T-cell (primary cell): Measurements from ENCODE around the gene SIRPA. TPM values are rescaled to one million over a fixed set of nuclear protein-coding genes. Genes with fewer than 3 reads are reported as not detected.

Experiments
- ATAC-seq, 4 experiments: fragments of 200-7000 bp in 3 of 4; fragments of 150-1000 bp in 1 of 4; cut with Tn5 transposase; replicated peaks in 1 of 4; 1 replicate in 3 of 4; 2 replicates in 1 of 4; pipeline ENCODE4 v1.10.0; 2021; ENCODE audit warnings: moderate library complexity in 3 of 4, mild to moderate bottlenecking in 2 of 4, moderate number of reproducible peaks in 1 of 4
- CTCF ChIA-PET, 2 donors: fragments of 300-600 bp; sonication (Branson Sonifier 250); formaldehyde crosslinking; loops; one replicate each; lab custom pipeline; 2022; ENCODE audit warnings: antibody characterized with exemption in 2 of 2; lab: Charles Lee
- POLR2A ChIA-PET, 2 donors: fragments of 300-600 bp; sonication (Branson Sonifier 250); formaldehyde crosslinking; loops; one replicate each; lab custom pipeline; 2022; ENCODE audit warnings: antibody characterized with exemption in 2 of 2; lab: Charles Lee
- DNase-seq, 35 experiments: peaks; one replicate each; pipeline versions ENCODE4 v3.0.0 to v3.0.0-alpha.2; 2013 to 2023
- H3K27ac ChIP-seq: one replicate; pipeline ENCODE4 v1.5.1; 2013; ENCODE audit warnings: low read length
- H3K27me3 ChIP-seq, 2 experiments: replicated peaks in 1 of 2; 1 replicate in 1 of 2; 2 replicates in 1 of 2; pipeline versions ENCODE4 v1.6.1 to v1.7.0; 2013; ENCODE audit warnings: low read length in 1 of 2, mixed read lengths in 1 of 2; ENCODE audit not compliant: control insufficient read depth in 2 of 2, insufficient read depth in 2 of 2; ENCODE audit errors: extremely low read depth in 1 of 2
- H3K36me3 ChIP-seq, 2 donors: 1 replicate in 1 of 2; 2 replicates in 1 of 2; pipeline versions ENCODE4 v1.6.1 to v1.7.0; 2013; ENCODE audit warnings: low read length in 1 of 2; ENCODE audit not compliant: control insufficient read depth in 2 of 2, insufficient read depth in 1 of 2; ENCODE audit errors: extremely low read depth in 1 of 2
- H3K4me1 ChIP-seq, 2 experiments: 1 replicate in 1 of 2; 2 replicates in 1 of 2; pipeline versions ENCODE4 v1.6.1 to v1.7.0; 2013; ENCODE audit warnings: low read length in 2 of 2, mixed read lengths in 1 of 2; ENCODE audit not compliant: insufficient read depth in 2 of 2, control insufficient read depth in 1 of 2; ENCODE audit errors: extremely low read depth in 1 of 2
- H3K4me3 ChIP-seq, 2 donors: 1 replicate in 1 of 2; 2 replicates in 1 of 2; pipeline versions ENCODE4 v1.5.1 to v1.7.0; 2013; ENCODE audit warnings: mild to moderate bottlenecking in 2 of 2, low read length in 1 of 2, moderate library complexity in 1 of 2; ENCODE audit not compliant: control insufficient read depth in 1 of 2; ENCODE audit errors: extremely low read depth in 1 of 2
- H3K9me3 ChIP-seq: 2 replicates; pipeline ENCODE4 v1.7.0; 2013
- H3K27ac Mint-ChIP-seq, 2 donors: one replicate each; pipeline ENCODE4 v1.8.0; 2020 to 2021; ENCODE audit warnings: mild to moderate bottlenecking in 2 of 2, mixed read lengths in 2 of 2
- H3K27me3 Mint-ChIP-seq, 2 donors: one replicate each; pipeline ENCODE4 v1.8.0; 2021 to 2022; ENCODE audit warnings: mixed read lengths in 2 of 2
- H3K36me3 Mint-ChIP-seq: one replicate; pipeline ENCODE4 v1.8.0; 2021; ENCODE audit warnings: mixed read lengths
- H3K4me1 Mint-ChIP-seq, 3 donors: one replicate each; pipeline ENCODE4 v1.8.0; 2020 to 2022; ENCODE audit warnings: mixed read lengths in 3 of 3, mild to moderate bottlenecking in 1 of 3
- H3K4me3 Mint-ChIP-seq, 3 donors: one replicate each; pipeline ENCODE4 v1.8.0; 2020 to 2022; ENCODE audit warnings: mild to moderate bottlenecking in 3 of 3, mixed read lengths in 3 of 3, moderate library complexity in 3 of 3
- H3K9me3 Mint-ChIP-seq, 3 donors: one replicate each; pipeline ENCODE4 v1.8.0; 2020 to 2022; ENCODE audit warnings: mixed read lengths in 3 of 3
- WGBS: methylation state at CpG from one replicate; pipeline ENCODE4 v1.1.5; 2013; ENCODE audit warnings: missing lambda C conversion rate; ENCODE audit not compliant: insufficient coverage; 5-methylcytosine and 5-hydroxymethylcytosine counted together
- total RNA-seq, 35 experiments: library from RNA in 6 of 35; stranded (reverse) in 6 of 35; fragments of 120-200 nt in 1 of 35; gene quantifications; one replicate each; pipeline versions ENCODE4 v1.2.1 to v1.2.4 and lab custom pipeline; 2013 to 2026

Gene SIRPA
- total RNA-seq, 5 donors from 2014 or later (not counting 1 experiment from before 2014, with no cell fraction given) = 0.15 to 0.72 (median 0.50) TPM; not detected in 1

DNA sequence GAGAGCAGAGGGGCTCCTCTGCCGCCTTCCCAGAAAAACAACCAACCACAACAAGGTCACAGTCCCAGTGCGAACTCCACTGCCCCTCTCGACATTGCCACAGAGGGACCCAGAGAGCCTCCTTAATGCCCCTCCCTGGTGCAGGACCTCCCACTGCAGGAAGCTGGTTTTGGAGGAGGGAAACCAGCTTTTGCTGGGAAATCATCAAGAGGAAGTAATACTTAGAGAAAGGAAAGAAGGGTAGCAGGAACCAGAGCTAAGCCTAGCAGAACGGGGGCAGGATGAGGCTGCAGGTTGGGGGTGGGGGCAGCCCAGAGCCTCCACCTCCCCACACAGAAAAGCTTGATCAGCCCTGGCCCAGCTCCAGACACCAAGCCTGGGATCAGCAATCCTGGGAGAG is 37.7 kb upstream of the SIRPA start:
- H3K9me3 Mint-ChIP-seq = no peaks in the 10 kb centered on the region

DNA sequence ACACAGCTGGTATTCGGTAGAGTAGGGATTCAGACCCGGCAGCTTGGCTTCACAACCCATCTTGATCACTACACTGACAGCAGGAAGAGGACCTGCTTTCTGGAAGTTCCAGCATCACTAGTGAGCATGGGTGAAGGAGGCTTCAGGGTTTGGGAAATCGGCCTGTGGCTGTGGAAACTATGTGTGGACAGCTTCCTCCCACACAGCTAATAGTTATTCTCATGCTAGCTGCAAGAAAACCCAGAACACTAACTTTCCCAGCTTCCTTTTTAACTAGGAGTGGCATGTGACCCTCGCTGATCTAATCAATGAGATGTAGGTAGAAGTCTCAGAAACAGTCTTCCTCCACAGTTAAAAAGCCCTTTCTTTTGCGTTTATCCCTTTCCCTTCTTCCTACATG is 36.3 kb upstream of the SIRPA start:
- Mint-ChIP-seq H3K36me3 (no peaks in the 10 kb centered on the region), H3K27me3 (peaks cover 25 to 28% of the 10 kb centered on the region in 2 donors), H3K4me1 (no peaks in the 10 kb centered on the region), H3K9me3 (no peaks in the 10 kb centered on the region), H3K4me3 (no peak overlapping the region), H3K27ac (no peak overlapping the region)
- Histone ChIP-seq H3K4me1 (no peaks in the 10 kb centered on the region), H3K36me3 (no peaks in the 10 kb centered on the region), H3K9me3 (no peaks in the 10 kb centered on the region), H3K27me3 (peaks cover 0 to 35% of the 10 kb centered on the region in 2 experiments), H3K27ac (no peak overlapping the region), H3K4me3 (no peak overlapping the region)
- ChIA-PET POLR2A (no interaction called here), CTCF (no interaction called here)
- DNase-seq = no peak
- ATAC-seq = no peak
- WGBS = no CpG with 5 or more reads among the region's 5 CpGs

More for the DNA sequence above, 37.7 kb upstream of the SIRPA start:
- Histone ChIP-seq H3K9me3 (no peaks in the 10 kb centered on the region), H3K27ac (no peak overlapping the region), H3K36me3 (no peaks in the 10 kb centered on the region), H3K4me3 (no peak overlapping the region), H3K4me1 (no peaks in the 10 kb centered on the region), H3K27me3 (peaks cover 0 to 30% of the 10 kb centered on the region in 2 experiments)
- no peak overlapping the region for H3K27ac Mint-ChIP-seq
- ChIA-PET CTCF (no interaction called here), POLR2A (no interaction called here)
- peaks cover 20 to 22% of the 10 kb centered on the region in 2 donors for H3K27me3 Mint-ChIP-seq
- H3K36me3 Mint-ChIP-seq = no peaks in the 10 kb centered on the region
- ATAC-seq = no peak
- no peak overlapping the region for H3K4me3 Mint-ChIP-seq
- DNase-seq = no peak
- WGBS = 83% methylated on average over 1 of the region's 4 CpGs
- H3K4me1 Mint-ChIP-seq = no peaks in the 10 kb centered on the region

DNA sequence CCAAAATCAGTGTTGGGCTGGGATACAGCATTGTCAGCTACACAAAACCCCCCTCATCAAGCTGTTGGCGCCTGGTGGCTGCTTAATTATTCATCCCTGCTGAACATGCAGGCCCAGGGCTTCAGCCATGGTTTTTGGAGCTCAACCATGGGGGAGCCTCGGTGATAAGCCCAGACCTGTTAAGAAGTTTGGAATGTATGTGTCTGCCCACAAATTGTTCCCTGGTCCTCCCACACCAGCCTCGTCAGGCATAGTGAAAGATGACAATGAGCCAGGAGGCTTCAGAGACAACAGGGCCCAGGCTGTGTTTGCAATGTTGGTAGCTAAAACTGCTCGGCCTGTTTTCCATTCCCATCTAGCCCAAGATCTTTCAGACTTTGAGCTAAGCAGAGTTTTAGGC is 34.8 kb upstream of the SIRPA start:
- WGBS = 100% methylated on average over 1 of the region's 4 CpGs
- H3K4me3 ChIP-seq = no peak overlapping the region
- H3K9me3 Mint-ChIP-seq = no peaks in the 10 kb centered on the region
- no peak overlapping the region for H3K27ac Mint-ChIP-seq
- ChIA-PET CTCF (no interaction called here), POLR2A (no interaction called here)
- H3K27me3 Mint-ChIP-seq = peaks cover 25 to 30% of the 10 kb centered on the region in 2 donors
- no peak overlapping the region for H3K4me3 Mint-ChIP-seq
- DNase-seq = no peak
- no peaks in the 10 kb centered on the region for H3K4me1 Mint-ChIP-seq
- H3K27ac ChIP-seq = no peak overlapping the region
- no peaks in the 10 kb centered on the region for H3K9me3 ChIP-seq
- peaks cover 0 to 29% of the 10 kb centered on the region in 2 experiments for H3K27me3 ChIP-seq
- H3K36me3 Mint-ChIP-seq = no peaks in the 10 kb centered on the region
- no peaks in the 10 kb centered on the region for H3K36me3 ChIP-seq
- no peak for ATAC-seq
- no peaks in the 10 kb centered on the region for H3K4me1 ChIP-seq

DNA sequence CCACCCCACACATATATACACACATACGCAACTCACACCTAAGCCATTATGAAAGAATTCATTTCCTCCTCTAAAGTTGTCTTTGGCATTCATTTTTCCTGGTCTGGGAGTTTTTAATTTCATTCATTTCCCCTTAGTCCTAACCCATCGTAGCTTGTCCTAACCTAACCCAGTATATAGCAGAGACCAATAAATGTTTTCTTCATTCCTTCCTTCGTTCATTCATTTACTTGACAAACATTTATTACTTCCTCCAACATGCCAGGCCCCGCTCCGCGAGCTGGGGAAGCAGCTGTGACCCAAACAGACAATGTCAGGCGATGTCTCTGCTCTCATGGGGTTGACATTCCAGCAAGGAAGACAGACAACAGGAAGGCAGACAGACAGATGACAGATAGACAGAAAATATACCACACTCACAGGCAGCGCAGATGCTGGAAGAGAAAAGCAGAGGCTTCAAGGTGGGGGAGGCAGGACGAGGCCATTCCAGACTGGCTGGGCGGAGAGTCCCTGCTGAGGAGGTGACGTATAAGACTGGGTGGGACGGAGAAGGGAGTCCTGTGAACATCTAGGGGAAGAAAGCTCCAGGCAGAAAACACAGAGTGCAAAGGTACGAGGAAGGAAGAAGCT is 33.7 kb upstream of the SIRPA start:
- ChIA-PET POLR2A (no interaction called here), CTCF (no interaction called here)
- Histone ChIP-seq H3K27ac (no peak overlapping the region), H3K4me1 (no peaks in the 10 kb centered on the region), H3K27me3 (peaks cover 0 to 29% of the 10 kb centered on the region in 2 experiments), H3K9me3 (no peaks in the 10 kb centered on the region), H3K4me3 (no peak overlapping the region), H3K36me3 (no peaks in the 10 kb centered on the region)
- no peak overlapping the region for H3K27ac Mint-ChIP-seq
- ATAC-seq (no peak), DNase-seq (no peak)
- H3K27me3 Mint-ChIP-seq = peaks cover 23 to 25% of the 10 kb centered on the region in 2 donors
- no peaks in the 10 kb centered on the region for H3K4me1 Mint-ChIP-seq
- 64% methylated on average over 11 of the region's 13 CpGs for WGBS
- no peak overlapping the region for H3K4me3 Mint-ChIP-seq
- H3K36me3 Mint-ChIP-seq = no peaks in the 10 kb centered on the region
- H3K9me3 Mint-ChIP-seq = no peaks in the 10 kb centered on the region

- no peaks in the 10 kb centered on the region for H3K36me3 Mint-ChIP-seq
- H3K4me1 Mint-ChIP-seq = no peaks in the 10 kb centered on the region
- ChIA-PET POLR2A (interaction anchor here in 1 of 2 donors (0.5 kb wide), 1 partner anchor 97 kb away, joined by 4 read pairs; no protein-coding TSS in a partner anchor), CTCF (interaction anchor here (0.5 to 0.6 kb wide), 2 partner anchors 52 to 504 kb away, joined by 4 to 6 read pairs; no protein-coding TSS in a partner anchor)
- H3K27ac Mint-ChIP-seq = no peak overlapping the region
- Histone ChIP-seq H3K9me3 (no peaks in the 10 kb centered on the region), H3K27ac (no peak overlapping the region), H3K4me1 (no peaks in the 10 kb centered on the region), H3K27me3 (peaks cover 0 to 29% of the 10 kb centered on the region in 2 experiments), H3K4me3 (no peak overlapping the region), H3K36me3 (no peaks in the 10 kb centered on the region)
- WGBS = 86% methylated on average over 1 of the region's 8 CpGs
- H3K27me3 Mint-ChIP-seq = peaks cover 26 to 28% of the 10 kb centered on the region in 2 donors
- H3K4me3 Mint-ChIP-seq = no peak overlapping the region
- ATAC-seq (no peak), DNase-seq (no peak)
- no peaks in the 10 kb centered on the region for H3K9me3 Mint-ChIP-seq
Observed at GRCh38 chr20:1861996-1862662, 33.1 kb upstream of the SIRPA start.

- Mint-ChIP-seq H3K27ac (no peak overlapping the region), H3K4me3 (no peak overlapping the region), H3K36me3 (no peaks in the 10 kb centered on the region), H3K27me3 (peaks cover 28% of the 10 kb centered on the region in 2 donors), H3K9me3 (no peaks in the 10 kb centered on the region), H3K4me1 (no peaks in the 10 kb centered on the region)
- H3K27me3 ChIP-seq = peaks cover 0 to 33% of the 10 kb centered on the region in 2 experiments
- 95% methylated on average over 2 of the region's 4 CpGs for WGBS
- POLR2A ChIA-PET = no interaction called here
- H3K4me3 ChIP-seq = no peak overlapping the region
- no peaks in the 10 kb centered on the region for H3K4me1 ChIP-seq
- DNase-seq (no peak), ATAC-seq (no peak)
- CTCF ChIA-PET = interaction anchor here in 1 of 2 donors (0.5 kb wide), 1 partner anchor 505 kb away, joined by 6 read pairs; no protein-coding TSS in a partner anchor
- no peaks in the 10 kb centered on the region for H3K9me3 ChIP-seq
- no peak overlapping the region for H3K27ac ChIP-seq
- H3K36me3 ChIP-seq = no peaks in the 10 kb centered on the region
Observed at GRCh38 chr20:1862663-1863053, 32.5 kb upstream of the SIRPA start.
